ENCODE data around the gene CDK12.

CDK12 gene

GRCh38 chr17:39551879-39552278 is 90.6 kb downstream of the CDK12 start:
- Histone ChIP-seq H3K27ac (ENCODE audit: low read depth, low read length, poor library complexity, severe bottlenecking) (no peak overlapping the region), H3K9me3 (ENCODE audit: low read length) (no peaks in the 10 kb centered on the region), H2AFZ (ENCODE audit: low read length) (no peak overlapping the region), H3F3A (ENCODE audit: insufficient read depth, low read length) (no peaks in the 10 kb centered on the region), H3K27me3 (ENCODE audit: insufficient read depth, low read length) (no peaks in the 10 kb centered on the region), H3K4me3 (ENCODE audit: low read depth, low read length, poor library complexity, severe bottlenecking) (no peak overlapping the region), H3K4me2 (ENCODE audit: low read length) (no peak overlapping the region), H3K9me2 (ENCODE audit: low read depth, low read length) (no peaks in the 10 kb centered on the region), H3K9ac (ENCODE audit: low read length) (no peak overlapping the region), H3K36me3 (ENCODE audit: insufficient read depth, low read length) (peaks cover 33% of the 10 kb centered on the region; the same call in 1 of the 2 replicates), H3K4me1 (ENCODE audit: insufficient read depth, low read length, severe bottlenecking) (peaks cover 10% of the 10 kb centered on the region), H4K20me1 (ENCODE audit: insufficient read depth, low read length) (no peaks in the 10 kb centered on the region), H3K79me2 (ENCODE audit: insufficient read depth, low read length) (no peaks in the 10 kb centered on the region)
- TF ChIP-seq CTCF (IDR thresholded peaks at IDR 0.05; ENCODE audit: low read length) = no peak
- no peak for TF ChIP-seq EZH2 (IDR thresholded peaks at IDR 0.05; ENCODE audit: borderline replicate concordance, low read length)

- H3K4me1 ChIP-seq (ENCODE audit: insufficient read depth, low read length, severe bottlenecking) = peaks cover 10% of the 10 kb centered on the region
- H3K9me2 ChIP-seq (ENCODE audit: low read depth, low read length) = no peaks in the 10 kb centered on the region
- H3K4me3 ChIP-seq (ENCODE audit: low read depth, low read length, poor library complexity, severe bottlenecking) = no peak overlapping the region
- H3K4me2 ChIP-seq (ENCODE audit: low read length) = no peak overlapping the region
- no peaks in the 10 kb centered on the region for H3F3A ChIP-seq (ENCODE audit: insufficient read depth, low read length)
- no peak overlapping the region for H3K27ac ChIP-seq (ENCODE audit: low read depth, low read length, poor library complexity, severe bottlenecking)
- H3K79me2 ChIP-seq (ENCODE audit: insufficient read depth, low read length) = no peaks in the 10 kb centered on the region
- no peaks in the 10 kb centered on the region for H3K27me3 ChIP-seq (ENCODE audit: insufficient read depth, low read length)
- H3K36me3 ChIP-seq (ENCODE audit: insufficient read depth, low read length) = peaks cover 30% of the 10 kb centered on the region; the same call in 1 of the 2 replicates
- no peaks in the 10 kb centered on the region for H4K20me1 ChIP-seq (ENCODE audit: insufficient read depth, low read length)
- no peak overlapping the region for H2AFZ ChIP-seq (ENCODE audit: low read length)
- H3K9me3 ChIP-seq (ENCODE audit: low read length) = no peaks in the 10 kb centered on the region
- H3K9ac ChIP-seq (ENCODE audit: low read length) = no peak overlapping the region
- no peak for TF ChIP-seq CTCF (IDR thresholded peaks at IDR 0.05; ENCODE audit: low read length)
Observed at GRCh38 chr17:39553341-39553945, 92.2 kb downstream of the CDK12 start.

- peaks cover 18% of the 10 kb centered on the region; the same call in 1 of the 2 replicates for H3K36me3 ChIP-seq (ENCODE audit: insufficient read depth, low read length)
- H3K79me2 ChIP-seq (ENCODE audit: insufficient read depth, low read length) = no peaks in the 10 kb centered on the region
- no peaks in the 10 kb centered on the region for H3K9me3 ChIP-seq (ENCODE audit: low read length)
- no peaks in the 10 kb centered on the region for H3K27me3 ChIP-seq (ENCODE audit: insufficient read depth, low read length)
- no peak overlapping the region for H3K9ac ChIP-seq (ENCODE audit: low read length)
- H3K4me2 ChIP-seq (ENCODE audit: low read length) = no peak overlapping the region
- peaks cover 8% of the 10 kb centered on the region for H3K4me1 ChIP-seq (ENCODE audit: insufficient read depth, low read length, severe bottlenecking)
- no peaks in the 10 kb centered on the region for H3F3A ChIP-seq (ENCODE audit: insufficient read depth, low read length)
- H3K27ac ChIP-seq (ENCODE audit: low read depth, low read length, poor library complexity, severe bottlenecking) = no peak overlapping the region
- H4K20me1 ChIP-seq (ENCODE audit: insufficient read depth, low read length) = no peaks in the 10 kb centered on the region
- no peak overlapping the region for H3K4me3 ChIP-seq (ENCODE audit: low read depth, low read length, poor library complexity, severe bottlenecking)
- TF ChIP-seq CTCF (IDR thresholded peaks at IDR 0.05; ENCODE audit: low read length) (no peak), EZH2 (IDR thresholded peaks at IDR 0.05; ENCODE audit: borderline replicate concordance, low read length) (no peak)
- H2AFZ ChIP-seq (ENCODE audit: low read length) = no peak overlapping the region
- H3K9me2 ChIP-seq (ENCODE audit: low read depth, low read length) = no peaks in the 10 kb centered on the region
Observed at GRCh38 chr17:39555368-39555767, 94.1 kb downstream of the CDK12 start.

All from OCI-LY1 (cell line).